Mucosa of stomach (tissue), 1 donor: Measurements from ENCODE around the gene TIMP3.

Source experiments
- H3K27me3 ChIP-seq: one replicate; pipeline ENCODE4 v1.7.0; 2013; ENCODE audit warnings: mild to moderate bottlenecking, low read length; ENCODE audit not compliant: control insufficient read depth, insufficient read depth
- H3K36me3 ChIP-seq: one replicate; pipeline ENCODE4 v1.7.0; 2013; ENCODE audit warnings: low read length; ENCODE audit not compliant: control insufficient read depth, insufficient read depth
- H3K4me1 ChIP-seq: one replicate; pipeline ENCODE4 v1.7.0; 2013; ENCODE audit warnings: mild to moderate bottlenecking, low read length; ENCODE audit not compliant: control insufficient read depth, insufficient read depth
- H3K4me3 ChIP-seq: one replicate; pipeline ENCODE4 v1.7.0; 2013; ENCODE audit warnings: low read length
- H3K9ac ChIP-seq: one replicate; pipeline ENCODE4 v1.7.0; 2013; ENCODE audit warnings: mild to moderate bottlenecking, low read length, moderate library complexity
- H3K9me3 ChIP-seq: one replicate; pipeline ENCODE4 v1.7.0; 2013; ENCODE audit warnings: mild to moderate bottlenecking, low read length, moderate library complexity; ENCODE audit not compliant: control insufficient read depth
- donor health status: Pancreatic carcinoma.

The TIMP3 gene

DNA sequence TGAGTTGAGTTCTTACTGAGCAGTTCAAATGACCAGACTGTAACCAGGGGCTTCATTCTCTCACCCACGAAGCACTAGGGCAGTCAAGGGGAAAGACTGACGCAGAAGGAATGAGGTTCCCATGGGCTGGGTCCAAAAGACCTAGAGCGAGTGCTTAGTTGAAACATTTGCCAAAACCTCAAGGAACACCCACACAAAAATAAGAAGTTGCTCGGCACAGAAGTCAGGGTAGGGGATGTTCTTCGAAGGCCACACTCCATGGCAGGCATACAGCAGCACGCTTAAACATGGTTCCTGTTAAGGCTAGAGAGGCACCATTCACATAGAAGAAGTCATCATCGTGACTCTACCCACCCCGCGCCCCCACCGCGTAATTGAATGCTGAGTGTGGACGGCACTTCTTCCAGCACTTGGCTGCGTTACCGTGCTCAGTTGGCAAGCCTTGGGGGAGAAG is 52.9 kb downstream of the TIMP3 start:
- Histone ChIP-seq H3K36me3 (no peaks in the 10 kb centered on the region), H3K9ac (no peak overlapping the region), H3K9me3 (no peaks in the 10 kb centered on the region), H3K27me3 (no peaks in the 10 kb centered on the region), H3K4me3 (no peak overlapping the region), H3K4me1 (no peaks in the 10 kb centered on the region)

DNA sequence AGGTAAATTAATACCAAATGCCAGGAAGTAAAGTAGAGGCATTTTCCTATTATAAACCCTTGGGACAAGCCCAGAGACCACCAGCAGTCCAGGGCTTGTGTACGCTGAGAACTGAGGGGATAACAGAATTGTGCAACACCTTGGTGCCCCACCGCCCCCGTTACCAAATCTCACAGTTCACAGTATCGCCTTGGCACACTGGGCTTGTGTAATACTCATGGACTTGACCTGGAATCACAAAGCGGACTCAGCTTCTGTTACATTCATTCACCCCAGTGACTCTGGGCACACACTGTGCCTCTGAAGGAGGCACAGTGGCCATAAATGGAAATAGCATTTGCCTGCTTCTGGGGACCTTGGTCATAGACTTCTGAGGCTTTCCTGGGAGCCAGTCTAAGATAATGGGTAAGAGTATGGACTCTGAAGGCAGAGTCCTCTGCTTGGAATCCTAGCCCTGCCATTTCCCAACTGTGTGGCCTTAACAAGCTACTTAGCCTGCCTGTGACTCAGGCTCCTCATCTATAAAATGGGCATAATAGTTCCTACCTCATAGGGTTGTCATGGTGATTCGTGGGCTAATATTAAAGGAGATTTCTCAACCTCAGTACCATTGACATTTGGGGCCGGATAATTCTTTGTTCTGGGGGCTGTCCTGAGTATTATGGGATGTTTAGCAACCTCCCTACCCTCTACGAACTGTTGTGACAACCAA is 53.7 kb downstream of the TIMP3 start:
- Histone ChIP-seq H3K9me3 (no peaks in the 10 kb centered on the region), H3K4me3 (no peak overlapping the region), H3K36me3 (no peaks in the 10 kb centered on the region), H3K4me1 (no peaks in the 10 kb centered on the region), H3K9ac (no peak overlapping the region), H3K27me3 (no peaks in the 10 kb centered on the region)

DNA sequence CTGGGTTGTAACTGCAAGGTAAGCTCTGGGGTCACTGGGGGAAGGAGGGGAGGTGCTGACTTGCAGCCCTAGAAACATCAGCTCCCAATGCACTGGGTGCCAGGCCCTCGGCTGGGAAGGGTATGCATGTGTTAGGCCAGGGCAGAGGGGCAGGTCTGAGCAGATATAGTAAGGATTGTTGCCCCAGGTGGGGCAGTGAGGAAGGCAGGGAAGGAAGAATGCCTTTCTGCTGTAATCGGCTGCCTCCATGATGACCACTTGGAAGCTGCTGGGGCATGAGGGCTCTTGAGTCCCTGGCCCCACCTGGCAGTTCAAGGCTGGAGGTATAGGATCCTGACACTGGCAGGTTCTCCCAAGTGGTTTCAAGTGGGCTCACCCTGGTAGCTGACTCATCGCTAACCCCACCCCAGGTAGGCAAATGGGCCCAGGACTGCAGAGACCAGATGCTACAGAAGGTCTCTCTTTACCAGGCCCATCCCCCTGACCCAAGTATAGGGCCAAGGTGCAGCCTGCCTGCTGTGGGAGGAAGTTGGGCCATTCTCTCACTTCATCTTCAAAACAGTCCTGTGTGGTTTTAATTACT is 56.7 kb downstream of the TIMP3 start:
- H3K4me1 ChIP-seq, result no peaks in the 10 kb centered on the region
- no peaks in the 10 kb centered on the region for H3K9me3 ChIP-seq
- no peaks in the 10 kb centered on the region for H3K36me3 ChIP-seq

DNA sequence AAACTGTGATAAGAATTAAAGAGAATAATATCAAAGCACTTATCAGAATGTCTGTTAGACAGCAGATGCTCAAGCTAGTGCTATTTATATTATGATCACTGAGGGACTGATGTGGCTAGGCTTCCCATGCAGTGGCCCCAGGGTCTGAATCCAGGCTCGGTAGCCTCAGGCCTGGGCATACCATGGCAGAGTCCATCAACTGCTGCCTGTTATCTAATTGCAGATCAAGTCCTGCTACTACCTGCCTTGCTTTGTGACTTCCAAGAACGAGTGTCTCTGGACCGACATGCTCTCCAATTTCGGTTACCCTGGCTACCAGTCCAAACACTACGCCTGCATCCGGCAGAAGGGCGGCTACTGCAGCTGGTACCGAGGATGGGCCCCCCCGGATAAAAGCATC is 57.5 kb downstream of the TIMP3 start:
- no peaks in the 10 kb centered on the region for H3K9me3 ChIP-seq
- H3K36me3 ChIP-seq, result no peaks in the 10 kb centered on the region
- no peaks in the 10 kb centered on the region for H3K4me1 ChIP-seq
- no peak overlapping the region for H3K4me3 ChIP-seq
- H3K27me3 ChIP-seq, result no peaks in the 10 kb centered on the region
- H3K9ac ChIP-seq, result no peak overlapping the region

More for the DNA sequence above, 56.7 kb downstream of the TIMP3 start:
- no peaks in the 10 kb centered on the region for H3K27me3 ChIP-seq
- no peak overlapping the region for H3K9ac ChIP-seq
- no peak overlapping the region for H3K4me3 ChIP-seq

DNA sequence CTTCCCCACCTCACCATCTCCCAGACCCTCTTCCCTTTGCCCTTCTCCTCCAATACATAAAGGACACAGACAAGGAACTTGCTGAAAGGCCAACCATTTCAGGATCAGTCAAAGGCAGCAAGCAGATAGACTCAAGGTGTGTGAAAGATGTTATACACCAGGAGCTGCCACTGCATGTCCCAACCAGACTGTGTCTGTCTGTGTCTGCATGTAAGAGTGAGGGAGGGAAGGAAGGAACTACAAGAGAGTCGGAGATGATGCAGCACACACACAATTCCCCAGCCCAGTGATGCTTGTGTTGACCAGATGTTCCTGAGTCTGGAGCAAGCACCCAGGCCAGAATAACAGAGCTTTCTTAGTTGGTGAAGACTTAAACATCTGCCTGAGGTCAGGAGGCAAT is 58.2 kb downstream of the TIMP3 start:
- Histone ChIP-seq H3K27me3 (no peaks in the 10 kb centered on the region), H3K9ac (no peak overlapping the region), H3K9me3 (no peaks in the 10 kb centered on the region), H3K4me3 (no peak overlapping the region), H3K4me1 (no peaks in the 10 kb centered on the region), H3K36me3 (no peaks in the 10 kb centered on the region)

DNA sequence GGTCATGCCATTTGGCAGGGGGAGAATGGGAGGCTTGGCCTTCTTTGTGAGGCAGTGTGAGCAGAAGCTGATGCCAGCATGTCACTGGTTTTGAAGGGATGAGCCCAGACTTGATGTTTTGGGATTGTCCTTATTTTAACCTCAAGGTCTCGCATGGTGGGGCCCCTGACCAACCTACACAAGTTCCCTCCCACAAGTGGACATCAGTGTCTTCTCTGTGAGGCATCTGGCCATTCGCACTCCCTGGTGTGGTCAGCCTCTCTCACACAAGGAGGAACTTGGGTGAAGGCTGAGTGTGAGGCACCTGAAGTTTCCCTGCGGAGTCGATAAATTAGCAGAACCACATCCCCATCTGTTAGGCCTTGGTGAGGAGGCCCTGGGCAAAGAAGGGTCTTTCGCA is 59.8 kb downstream of the TIMP3 start:
- Histone ChIP-seq H3K4me3 (no peak overlapping the region), H3K36me3 (no peaks in the 10 kb centered on the region), H3K9me3 (no peaks in the 10 kb centered on the region), H3K27me3 (no peaks in the 10 kb centered on the region), H3K9ac (no peak overlapping the region), H3K4me1 (no peaks in the 10 kb centered on the region)

DNA sequence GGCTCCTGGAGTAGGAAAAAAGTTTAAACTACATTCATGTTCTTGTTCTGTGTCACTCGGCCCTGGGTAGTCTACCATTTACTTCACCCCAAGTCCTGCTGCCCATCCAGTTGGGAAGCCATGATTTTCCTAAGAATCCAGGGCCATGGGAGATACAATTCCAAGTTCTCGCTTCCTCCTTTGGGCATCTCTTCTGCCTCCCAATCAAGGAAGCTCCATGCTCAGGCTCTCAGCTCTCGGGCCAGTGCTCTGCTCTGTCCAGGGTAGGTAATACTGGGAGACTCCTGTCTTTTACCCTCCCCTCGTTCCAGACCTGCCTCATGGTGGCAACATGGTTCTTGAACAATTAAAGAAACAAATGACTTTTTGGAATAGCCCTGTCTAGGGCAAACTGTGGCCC is 60.6 kb downstream of the TIMP3 start:
- Histone ChIP-seq H3K27me3 (no peaks in the 10 kb centered on the region), H3K36me3 (no peaks in the 10 kb centered on the region), H3K4me3 (no peak overlapping the region), H3K4me1 (no peaks in the 10 kb centered on the region), H3K9me3 (no peaks in the 10 kb centered on the region), H3K9ac (no peak overlapping the region)

DNA sequence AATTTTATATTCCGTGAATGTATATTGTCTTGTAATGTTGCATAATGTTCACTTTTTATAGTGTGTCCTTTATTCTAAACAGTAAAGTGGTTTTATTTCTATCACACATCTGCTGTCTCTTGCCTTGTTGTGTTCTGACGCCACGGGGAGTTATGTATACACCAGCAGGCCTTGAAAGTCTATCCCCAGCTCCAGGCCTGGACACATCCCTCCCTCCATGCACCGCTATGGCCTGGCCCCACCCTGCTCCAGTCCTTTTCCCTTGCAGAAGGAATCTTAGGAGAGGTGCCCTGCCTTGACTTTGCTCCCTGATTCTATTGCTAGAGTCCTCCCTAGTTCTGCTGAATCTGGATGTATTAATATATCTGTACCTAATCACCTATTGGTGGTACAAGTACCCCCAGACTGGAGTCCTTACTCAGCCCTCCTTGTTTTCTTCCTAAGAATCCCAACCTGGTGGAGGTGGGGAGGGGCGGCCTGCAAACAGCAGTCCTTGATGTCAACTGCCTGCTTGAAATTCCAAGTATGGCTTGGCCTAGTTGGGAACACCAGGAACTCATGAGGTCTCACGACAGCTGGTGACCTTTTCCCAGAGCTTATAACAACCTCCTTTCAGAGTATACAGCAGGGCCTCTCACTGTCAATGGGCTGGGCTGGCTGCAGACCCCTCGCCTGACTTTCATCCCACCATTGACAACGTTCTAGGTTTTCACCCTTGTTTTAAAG is 61.6 kb downstream of the TIMP3 start:
- no peak overlapping the region for H3K4me3 ChIP-seq
- no peaks in the 10 kb centered on the region for H3K27me3 ChIP-seq
- H3K9me3 ChIP-seq, result no peaks in the 10 kb centered on the region
- H3K4me1 ChIP-seq, result no peaks in the 10 kb centered on the region
- no peak overlapping the region for H3K9ac ChIP-seq
- no peaks in the 10 kb centered on the region for H3K36me3 ChIP-seq

DNA sequence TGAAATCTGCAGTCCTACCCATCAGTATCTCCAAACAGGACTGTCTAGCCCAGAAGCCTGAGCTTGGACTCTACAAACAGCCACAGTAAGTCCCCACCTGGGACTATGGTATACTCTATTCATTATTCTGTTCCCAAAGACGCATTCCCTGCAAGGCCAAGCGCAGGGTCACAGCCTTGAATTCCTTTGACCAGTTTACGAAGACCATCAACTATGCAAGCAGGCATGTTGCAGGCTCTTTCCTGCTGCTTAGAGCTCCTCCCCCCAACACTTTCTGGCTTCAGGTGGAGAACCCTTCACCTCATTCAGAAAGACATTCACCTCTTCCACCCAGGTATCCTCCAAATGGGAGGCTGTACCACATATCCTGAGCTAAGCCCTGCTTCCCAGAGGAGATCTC is 62.5 kb downstream of the TIMP3 start:
- Histone ChIP-seq H3K36me3 (no peaks in the 10 kb centered on the region), H3K9me3 (no peaks in the 10 kb centered on the region), H3K4me3 (no peak overlapping the region), H3K4me1 (no peaks in the 10 kb centered on the region), H3K27me3 (no peaks in the 10 kb centered on the region), H3K9ac (no peak overlapping the region)

DNA sequence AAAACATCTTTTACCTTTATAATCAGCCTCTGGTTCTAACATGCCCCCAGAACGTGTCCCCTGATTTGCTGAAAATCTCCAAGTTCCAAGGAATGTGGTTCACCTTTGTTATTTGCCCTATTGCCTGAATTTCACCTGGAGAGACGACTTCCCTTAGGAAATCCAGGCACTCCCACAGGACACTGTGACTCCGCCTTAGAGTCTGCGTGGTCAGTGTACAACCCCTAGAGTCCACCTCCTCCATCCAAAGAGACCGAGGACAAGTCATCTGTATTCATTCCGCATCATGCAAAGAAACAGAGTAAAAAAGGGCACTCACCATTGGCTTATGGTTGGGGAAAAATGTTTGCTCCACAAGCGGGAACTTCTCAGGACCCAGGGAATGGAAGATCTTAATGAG is 63.1 kb downstream of the TIMP3 start:
- Histone ChIP-seq H3K4me1 (no peaks in the 10 kb centered on the region), H3K4me3 (no peak overlapping the region), H3K36me3 (no peaks in the 10 kb centered on the region), H3K9ac (no peak overlapping the region), H3K27me3 (no peaks in the 10 kb centered on the region), H3K9me3 (no peaks in the 10 kb centered on the region)

DNA sequence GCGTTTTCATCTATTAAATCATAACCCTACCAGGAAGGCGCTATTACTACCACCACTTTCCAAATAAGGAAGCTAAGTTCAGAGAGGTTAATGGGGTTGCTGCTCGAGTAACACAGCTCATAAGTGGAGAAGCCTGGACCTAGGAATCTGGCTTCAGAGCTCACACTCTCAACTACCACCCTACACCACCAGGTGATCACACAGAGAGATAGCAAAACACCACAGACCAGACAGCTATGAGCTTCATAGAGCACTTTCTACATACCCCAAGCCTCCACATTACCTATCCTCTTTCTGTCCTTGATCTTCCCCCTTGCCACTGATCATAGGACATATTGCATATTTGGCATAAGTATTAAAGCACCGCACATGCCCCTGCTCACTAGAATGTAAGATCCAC is 65.4 kb downstream of the TIMP3 start:
- no peaks in the 10 kb centered on the region for H3K9me3 ChIP-seq
- H3K27me3 ChIP-seq, result no peaks in the 10 kb centered on the region
- H3K36me3 ChIP-seq, result no peaks in the 10 kb centered on the region

DNA sequence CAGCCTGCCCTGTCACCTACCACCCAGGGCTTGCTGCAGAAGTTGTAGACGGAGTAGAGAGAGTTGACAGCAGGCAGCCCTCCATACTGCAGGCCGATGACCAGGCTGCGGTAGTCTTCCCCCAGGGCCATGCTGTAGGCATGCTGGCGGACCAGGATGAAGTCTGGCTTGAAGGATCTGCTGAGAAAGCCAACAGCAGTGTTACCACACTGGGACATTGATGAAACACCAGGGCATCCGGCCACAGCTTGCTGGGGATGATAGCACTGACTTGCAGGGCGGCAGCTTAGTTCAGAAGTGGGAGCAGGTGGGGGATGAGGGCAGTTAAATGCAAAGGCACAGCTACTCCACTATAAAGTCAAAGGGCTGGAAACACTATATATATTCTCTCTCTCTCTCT is 67.4 kb downstream of the TIMP3 start:
- Histone ChIP-seq H3K9me3 (no peaks in the 10 kb centered on the region), H3K4me1 (no peaks in the 10 kb centered on the region), H3K27me3 (no peaks in the 10 kb centered on the region), H3K36me3 (no peaks in the 10 kb centered on the region), H3K9ac (no peak overlapping the region), H3K4me3 (no peak overlapping the region)

More for the DNA sequence above, 65.4 kb downstream of the TIMP3 start:
- Histone ChIP-seq H3K9ac (no peak overlapping the region), H3K4me3 (no peak overlapping the region), H3K4me1 (no peaks in the 10 kb centered on the region)
